Amniotic epithelial cell (primary cell): Measurements from ENCODE around the gene UBE2E2.

Source experiments
- DNase-seq: peaks from one replicate; pipeline ENCODE4 v3.0.0-alpha.2; 2010; ENCODE audit warnings: low read depth

Gene UBE2E2

DNA sequence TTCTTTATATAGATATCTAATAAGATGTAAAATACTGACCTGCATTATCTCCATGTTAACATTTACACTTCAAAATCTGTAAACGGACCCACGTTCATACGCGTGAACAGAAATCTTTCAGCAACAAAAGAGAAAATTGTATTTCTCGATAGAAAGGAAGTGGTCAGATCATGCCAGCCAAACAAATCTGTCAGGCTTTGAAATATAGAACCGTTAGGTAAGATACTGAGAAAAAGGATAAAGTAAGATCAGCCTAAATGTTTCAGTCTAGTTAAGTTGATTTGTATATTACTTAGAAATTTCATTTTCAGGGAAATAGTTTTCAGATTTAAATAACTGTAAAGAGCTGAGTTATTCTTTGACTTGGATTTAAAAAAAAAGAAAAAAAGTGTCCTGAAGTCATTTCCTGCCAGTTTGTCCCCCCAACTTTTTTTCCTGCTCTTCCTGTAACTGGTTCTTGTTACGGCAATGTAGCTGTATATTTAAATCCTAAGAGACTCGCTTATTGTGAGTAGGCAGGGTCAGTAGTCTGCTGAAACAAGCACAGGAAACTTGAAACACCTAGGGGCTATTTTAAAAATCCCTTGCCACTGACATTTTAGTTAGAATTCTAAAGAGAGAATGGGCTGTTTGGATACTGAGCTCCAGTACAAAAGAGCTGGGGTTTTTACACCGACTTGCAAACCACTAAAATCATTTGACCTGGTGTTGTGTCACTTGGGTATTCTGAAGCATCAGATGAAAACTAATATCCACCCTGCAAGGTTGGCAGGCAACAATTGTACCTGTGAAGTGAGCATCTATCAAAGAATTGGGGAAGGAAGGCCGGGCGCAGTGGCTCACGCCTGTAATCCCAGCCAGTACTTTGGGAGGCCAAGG, 237.5 kb downstream of the UBE2E2 start:
- no peak for DNase-seq

DNA sequence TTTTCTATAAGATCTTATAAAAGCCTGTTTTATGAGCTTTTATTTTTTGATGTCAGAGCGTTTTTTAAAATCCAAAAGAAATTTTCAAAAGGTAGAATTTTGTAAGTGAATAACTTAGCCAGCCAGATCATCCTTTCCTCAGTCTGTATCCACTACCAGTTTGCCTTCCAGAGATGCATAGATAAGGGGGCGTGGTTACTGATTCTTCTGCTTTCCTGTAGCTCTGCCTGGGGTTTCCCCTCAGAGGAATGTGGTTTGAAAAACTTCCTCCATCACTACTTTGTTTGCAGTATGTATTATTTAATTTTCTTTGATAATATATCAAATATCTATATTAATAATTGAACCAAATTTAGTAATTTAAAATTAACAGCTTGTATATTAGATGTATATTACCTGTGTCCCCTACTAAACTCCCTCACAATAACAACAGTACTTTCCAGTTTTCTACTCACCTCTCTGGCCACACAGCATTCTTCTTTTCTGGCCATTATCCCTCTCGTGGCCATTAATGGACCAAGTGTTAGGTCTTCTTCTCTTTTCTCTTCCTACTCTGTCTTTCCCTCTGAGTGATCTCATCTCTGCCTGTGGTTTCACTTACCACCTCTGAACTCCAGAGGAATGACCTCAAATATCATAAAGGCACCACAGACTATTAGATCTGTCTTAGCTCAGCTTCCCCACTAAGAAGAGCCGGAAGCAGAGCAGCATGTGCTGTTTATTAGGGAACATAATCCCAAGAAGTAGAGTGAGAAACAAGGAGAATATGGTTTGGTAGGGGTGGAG, 239.7 kb downstream of the UBE2E2 start:
- DNase-seq: peak; percentile 57

DNA sequence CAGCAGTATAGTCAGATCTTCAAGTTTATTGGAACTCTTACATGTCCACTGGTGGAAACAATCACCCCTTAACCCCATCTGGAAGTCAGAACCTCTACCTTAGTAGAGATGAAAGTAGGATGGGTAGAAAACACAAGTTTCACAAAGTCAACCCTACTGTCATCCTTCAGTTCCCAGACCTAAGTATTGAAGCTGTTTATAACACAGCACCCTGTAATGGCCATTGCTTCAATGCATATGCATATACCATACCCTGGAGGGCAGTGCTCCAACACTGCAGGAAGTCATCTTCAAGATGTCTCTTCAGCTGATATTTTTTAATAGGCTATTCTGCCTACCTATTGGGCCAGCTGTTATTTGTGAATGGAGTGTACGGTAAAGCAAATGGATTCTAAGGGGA, 241.3 kb downstream of the UBE2E2 start:
- no peak for DNase-seq

DNA sequence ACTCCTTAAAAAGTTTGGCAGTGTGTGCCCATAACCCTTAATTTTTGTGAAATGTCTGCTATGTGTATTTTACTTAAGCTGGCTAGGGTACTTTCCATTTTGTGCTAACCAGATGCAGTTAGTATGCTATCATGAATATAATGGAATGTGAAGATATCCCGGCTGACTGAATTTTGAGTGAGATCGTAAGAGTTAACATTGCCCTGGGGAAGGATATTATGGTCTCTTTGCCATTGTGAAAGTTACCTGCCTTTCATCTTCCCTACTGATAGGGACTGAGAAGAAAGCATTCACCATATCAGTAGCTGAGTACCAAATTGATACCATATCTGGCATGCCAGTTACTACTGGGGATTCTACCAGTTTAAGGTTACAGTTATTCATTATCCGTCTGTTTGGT, 243.2 kb downstream of the UBE2E2 start:
- no peak for DNase-seq

DNA sequence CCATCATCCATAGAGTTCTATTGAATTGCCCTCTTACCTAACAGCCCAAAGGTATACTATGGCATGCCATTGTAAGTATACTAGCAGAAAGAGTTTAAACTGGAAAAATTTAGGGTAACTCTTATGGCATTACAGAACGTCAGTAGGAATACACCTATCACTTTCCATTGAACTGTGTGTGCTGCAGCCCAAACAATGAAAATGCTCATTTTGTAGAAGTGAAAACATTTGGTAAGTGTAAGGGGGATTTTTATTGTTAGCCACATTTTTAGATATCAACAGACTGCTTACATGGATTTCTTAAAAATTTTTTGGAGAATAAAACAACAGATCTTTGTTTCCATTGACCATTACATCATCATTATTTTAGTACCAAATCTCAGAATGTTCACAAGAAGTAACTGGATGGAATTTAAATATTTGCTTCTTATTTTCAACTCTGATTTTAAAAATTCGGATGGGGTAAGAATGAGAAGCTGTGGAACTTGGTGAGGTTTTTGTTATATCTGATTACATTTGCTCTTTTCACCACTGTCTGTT, 245.9 kb downstream of the UBE2E2 start:
- DNase-seq: no peak

DNA sequence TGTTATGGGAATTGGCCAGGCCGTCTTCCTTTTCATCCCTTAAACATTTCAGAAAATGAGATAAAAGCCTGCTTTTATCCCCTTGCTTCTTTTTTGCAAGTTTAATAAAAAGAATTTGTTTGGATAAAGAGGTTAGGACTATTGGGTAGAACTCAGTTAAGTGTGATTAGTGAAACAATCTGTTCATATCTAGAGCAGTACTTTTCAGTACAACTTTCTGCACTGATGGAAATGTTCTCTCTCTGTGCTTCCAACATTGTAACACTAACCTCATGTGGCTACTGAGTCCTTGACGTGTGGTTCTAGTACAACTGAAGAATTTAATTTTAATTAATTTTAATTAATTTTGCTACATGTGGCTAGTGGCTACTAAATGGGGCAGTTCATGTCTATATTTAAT, 246.9 kb downstream of the UBE2E2 start:
- DNase-seq: no peak

DNA sequence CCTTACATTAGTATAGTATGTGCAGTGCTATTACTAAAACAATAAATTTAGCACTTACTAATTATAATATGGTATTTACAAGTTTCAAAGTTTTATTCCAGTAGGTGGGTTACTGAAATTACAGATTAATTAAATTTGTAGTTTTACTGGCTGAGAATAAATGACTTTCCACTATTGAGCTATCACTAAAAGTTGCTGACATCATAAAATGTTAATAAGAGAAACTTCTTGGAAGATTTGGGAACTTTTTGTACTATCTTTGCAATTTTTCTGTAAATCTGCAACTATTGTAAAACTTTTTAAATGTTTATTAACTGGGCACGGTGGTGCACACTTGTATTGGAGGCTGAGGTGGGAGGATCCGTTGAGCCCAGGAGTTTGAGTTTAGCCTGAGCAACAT, 247.7 kb downstream of the UBE2E2 start:
- DNase-seq: no peak

DNA sequence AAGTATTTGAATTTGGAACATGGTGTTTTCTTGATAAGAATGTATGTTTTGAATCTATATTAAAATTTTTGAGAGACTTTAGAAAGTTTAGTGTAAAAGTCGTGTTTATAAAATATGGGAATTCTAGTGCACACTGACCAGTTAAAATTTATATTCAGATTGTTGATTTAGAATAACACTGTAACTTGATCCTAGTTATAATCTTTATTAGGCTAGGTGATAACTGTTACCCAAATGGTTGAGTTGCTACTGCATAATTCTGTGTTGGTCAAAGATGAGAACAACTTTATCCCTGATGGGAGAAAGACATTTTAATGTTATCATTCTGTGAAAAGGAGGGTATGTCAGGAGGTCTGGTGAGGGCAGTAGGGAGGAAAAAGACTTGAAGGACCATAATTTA, 249.3 kb downstream of the UBE2E2 start:
- DNase-seq: no peak

DNA sequence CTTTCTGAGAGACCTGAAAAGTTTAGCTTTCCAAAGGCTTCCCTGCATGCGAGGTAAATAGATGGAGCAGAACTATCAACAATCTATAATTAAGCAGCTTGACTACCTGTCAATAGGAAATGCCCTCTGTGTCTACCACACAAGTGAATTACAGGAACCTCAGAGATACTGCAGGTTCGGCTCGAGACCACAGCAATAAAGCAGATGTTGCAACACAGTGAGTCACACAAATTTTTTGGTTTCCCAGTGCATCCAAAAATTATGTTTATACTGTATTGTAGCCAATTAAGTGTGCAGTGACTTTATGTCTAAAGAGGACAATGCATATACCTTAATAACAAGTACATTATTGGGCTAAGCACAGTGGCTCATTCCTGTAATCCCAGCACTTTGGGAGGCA, 252.0 kb downstream of the UBE2E2 start:
- DNase-seq: peak; percentile 78

DNA sequence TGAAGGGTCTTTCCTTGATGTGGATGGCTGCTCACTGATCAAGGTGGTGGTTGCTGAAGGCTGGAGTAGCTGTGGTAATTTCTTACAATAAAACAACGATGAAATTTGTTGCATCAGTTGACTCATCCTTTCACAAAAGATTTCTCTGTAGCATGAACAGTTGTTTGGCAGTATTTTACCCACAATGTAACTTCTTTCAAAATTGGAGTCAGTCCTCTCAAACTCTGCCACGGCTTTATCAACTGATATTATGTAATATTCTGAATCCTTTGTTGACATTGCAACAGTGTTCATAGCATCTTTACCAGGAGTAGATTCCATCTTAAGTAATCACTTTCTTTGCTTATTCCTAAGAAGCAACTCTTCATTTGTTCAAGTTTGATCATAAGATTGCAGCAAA, 252.6 kb downstream of the UBE2E2 start:
- peak; percentile 91 for DNase-seq

DNA sequence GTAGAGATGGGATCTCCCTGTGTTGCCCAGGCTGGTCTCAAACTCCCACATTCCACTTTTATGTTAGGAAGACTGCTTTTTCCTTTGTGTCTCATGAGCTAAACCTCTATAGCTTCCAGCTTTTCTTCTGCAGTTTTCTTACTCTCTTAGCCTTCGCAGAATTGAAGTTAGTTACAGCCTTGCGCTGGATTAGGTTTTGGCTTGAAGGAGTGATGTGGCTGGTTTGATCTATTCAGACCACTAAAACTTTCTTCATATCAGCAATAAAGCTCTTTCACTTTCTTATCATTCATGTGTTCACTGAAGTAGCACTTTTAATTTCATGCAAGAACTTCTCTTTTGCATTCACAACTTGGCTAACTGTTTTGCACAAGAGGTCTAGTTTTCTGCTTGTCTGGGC, 254.6 kb downstream of the UBE2E2 start:
- no peak for DNase-seq

DNA sequence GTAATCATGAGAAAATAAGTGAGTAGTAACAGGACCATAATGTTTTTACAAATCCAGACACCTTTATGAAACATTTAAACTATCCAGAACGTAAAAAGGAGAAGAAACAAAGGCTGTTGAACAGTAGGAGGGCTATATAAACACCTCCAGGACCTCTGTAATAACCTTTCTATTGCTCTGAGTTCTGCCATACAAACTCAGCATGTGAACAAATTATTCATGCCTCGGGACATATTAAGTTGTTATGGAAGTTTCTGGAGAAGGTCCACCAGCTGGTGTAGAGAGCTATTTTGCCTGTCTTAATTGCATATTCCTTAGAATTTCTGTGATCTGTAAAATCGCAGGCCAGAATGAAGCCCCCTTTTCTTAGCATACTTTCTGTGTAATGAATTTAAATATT, 256.3 kb downstream of the UBE2E2 start:
- DNase-seq: no peak

DNA sequence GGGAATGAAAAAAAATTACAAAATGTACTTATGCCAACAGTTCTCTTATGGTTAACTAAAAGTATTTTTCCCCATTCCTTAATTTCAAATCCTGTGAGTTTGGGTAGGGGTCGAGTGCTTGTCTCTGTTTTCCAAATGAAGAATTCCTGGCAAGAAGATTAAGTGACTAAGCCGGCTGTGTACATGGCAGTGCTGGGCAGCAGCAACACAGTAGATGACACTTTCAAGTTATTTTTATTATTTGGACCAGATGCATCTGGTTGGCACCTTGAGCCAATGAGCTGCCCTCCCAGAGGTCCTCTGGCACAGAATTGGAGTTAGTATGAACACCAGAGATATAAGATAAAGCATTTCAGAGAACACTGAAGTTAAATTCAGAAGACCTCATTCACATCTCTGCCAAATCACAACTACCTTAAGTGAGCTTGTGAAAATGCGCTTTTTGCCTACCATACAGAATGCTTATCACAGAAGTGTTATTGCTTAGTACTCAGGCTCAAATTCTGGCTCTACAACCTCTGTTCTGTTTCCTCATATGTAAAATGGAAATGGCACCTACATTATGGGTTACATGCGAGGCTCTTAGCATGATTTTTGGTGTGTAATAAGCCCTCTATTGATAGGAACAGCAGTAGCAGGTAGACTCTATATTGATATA, 256.9 kb downstream of the UBE2E2 start:
- no peak for DNase-seq

DNA sequence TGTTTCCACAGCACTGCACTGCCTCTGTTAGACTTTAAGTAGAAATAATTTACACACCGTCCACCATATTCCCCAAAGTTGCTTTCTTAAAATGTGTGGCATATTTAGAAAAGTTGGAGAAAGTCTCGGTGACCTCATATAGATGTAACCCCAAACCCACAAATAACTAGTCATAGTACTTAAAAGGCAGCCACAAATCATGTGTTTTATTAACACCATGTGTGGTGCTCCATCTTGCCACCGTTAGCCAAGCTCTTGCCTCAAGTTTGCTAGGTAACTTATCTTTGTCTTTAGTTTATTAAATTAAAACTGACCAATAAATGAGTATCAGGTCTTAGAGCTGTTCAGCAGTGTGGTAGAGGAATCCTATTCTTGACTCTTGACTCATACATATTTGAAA, 257.9 kb downstream of the UBE2E2 start:
- DNase-seq: no peak

DNA sequence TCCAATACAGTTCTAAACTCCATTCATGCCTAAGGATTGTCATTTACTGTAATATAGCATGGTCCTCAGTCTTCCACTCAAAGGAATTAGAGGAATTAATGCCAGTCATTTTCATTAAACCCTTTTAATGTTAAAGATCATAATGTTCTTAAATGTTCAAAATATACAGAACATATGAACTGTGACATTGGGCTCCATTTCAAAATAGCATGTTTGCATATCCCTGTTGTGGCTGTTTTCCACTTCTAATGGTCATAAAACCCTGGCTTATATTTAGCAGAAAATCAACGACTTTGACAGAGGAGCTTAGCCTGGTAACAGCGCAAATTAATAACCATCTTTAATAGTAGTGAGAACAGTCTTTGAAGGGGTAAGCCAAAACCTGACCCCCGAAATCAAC, 260.7 kb downstream of the UBE2E2 start:
- DNase-seq: no peak

DNA sequence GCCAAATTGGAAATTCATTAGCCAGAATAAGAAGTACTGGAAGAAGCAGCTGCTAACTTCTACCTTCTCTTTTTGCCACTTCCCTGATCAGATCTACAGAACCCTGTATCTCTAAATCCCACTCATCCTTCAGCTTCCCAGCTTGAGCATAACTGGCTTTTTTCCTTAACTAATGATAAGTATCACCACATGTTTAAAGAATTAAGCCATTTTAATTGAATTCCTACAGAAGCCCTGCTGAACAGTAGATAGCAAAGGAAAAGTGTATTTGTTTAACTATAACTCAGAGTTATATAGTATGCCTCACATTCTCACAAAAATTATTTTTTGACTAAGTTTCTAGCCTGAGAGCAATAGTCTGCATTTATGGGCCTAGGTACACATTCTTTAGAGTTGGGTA, 262.4 kb downstream of the UBE2E2 start:
- DNase-seq: no peak

DNA sequence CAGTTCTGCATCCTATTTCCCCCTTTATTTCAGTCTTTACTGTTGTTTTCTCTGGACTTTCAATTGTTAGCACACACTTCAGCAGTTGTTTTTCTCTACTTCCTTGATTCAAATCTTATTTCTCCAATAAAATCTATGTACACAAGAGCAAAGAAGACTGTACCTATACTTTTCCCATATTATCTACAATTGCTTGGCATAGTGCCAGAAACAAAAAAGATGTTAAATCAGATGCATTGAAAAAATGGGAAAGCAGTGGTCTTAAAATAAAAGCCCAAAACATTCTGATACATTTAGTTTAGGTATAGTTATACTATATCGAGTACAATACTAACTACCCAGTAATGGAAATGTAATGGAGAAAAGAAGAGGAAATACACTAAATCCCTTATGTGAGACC, 265.1 kb downstream of the UBE2E2 start:
- DNase-seq: no peak

DNA sequence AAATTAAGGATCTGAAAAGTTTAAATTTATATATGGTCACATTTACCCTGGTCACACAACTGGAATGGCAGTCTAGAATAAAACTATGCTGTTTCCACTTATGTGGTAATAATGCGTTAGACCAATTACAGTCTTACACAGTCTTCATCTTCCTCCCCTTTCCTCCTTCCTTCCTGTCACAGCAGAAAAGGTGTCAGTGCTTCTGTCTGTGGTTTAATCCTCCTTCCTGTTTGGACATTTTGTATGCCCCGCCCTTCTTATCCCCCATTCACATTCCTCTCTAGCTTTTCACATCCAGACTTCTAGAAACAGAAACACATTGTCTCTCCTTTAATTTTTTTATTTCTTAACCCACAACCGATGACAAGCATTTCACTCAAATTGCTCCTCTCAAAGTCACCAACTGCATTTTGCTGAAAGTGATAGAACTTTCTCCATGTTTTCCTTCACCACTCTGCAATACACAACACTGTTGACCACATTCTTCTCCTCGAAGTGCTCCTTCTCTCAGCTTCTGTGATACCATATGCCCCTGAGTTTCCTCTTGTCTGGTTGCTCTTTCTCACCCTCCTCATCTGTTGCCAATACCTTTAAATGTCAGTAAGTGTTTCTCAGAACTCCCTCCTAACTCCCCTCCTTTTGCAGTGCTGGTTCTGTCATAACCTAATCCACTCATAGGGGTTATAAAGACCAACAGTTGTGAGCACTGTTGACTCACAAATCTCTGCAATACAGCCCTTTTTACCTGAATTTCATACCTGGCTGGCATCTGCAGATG, 271.6 kb downstream of the UBE2E2 start:
- no peak for DNase-seq

DNA sequence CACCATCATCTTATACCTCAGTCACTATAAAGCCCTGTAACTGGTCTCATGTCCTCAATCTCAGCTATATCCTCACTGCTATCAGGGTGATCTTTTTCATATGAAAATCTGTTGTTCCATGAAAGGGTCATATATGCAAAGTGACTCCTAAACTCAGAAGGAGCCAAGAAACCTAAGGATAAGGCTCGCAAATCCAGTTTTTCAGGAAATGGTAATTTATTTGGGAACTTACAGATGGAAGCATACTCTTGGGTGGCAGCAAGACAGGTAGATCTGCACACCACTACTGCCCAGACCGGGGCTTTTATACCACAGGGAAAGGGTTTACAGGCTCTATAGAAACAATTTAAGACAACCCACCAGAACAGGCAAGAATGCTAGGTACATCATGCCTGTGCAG, 272.3 kb downstream of the UBE2E2 start:
- no peak for DNase-seq

DNA sequence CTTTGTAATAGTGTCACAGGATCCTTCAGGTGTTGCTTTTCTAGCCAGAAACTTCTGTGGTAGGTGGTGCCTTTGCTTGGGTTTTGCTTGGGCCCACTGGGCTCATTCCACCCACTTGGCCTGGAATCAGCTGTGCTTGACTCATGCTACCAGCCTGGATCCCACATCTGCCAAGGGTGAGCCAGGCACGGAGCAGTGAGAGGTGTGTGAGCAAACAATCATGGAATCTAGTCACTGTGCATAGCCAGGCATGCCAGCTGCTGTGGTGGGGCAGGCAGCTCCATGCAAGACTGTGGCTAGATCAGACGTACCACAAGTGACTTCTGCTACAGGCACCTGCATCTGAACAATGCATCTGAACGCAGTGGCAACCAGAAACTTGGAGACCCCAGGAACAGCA, 275.9 kb downstream of the UBE2E2 start:
- no peak for DNase-seq

DNA sequence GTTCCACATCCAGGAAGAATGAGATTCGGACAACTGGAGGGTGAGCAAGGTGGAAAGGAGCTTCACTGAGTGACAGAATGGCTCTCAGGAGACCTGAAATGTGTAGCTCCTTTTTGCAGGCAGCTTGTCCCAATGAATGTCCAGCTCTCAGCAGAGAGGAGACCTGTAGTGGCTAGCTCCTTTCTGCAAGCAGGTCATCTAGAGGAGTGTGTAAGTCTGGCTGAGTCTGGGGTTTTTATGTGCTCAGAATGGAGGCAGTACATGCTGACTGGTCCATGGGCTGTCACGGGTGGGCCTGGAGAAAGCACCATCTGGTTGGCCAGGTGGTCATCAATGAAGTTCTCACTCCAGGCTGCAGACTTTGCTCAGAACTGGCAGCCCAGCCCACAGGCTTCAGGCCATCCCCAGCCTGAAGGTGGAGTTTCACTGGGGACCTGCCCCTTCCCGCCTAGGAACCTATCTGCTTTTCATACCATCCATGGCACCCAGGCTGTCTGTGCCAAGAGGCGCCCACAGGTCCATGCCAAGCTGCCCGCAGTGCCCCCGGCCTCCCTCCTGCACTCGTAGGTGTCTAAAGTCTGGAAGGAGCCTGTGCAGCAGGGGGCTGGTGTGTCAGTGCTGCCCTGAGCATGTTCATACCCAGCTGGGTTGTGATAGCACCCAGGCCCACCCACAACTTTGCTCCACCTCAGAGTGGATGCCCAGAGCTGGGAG, 276.6 kb downstream of the UBE2E2 start:
- DNase-seq: no peak
